Measurements from ENCODE around the gene TSEN54.

- TF ChIP-seq, protein P1, sequence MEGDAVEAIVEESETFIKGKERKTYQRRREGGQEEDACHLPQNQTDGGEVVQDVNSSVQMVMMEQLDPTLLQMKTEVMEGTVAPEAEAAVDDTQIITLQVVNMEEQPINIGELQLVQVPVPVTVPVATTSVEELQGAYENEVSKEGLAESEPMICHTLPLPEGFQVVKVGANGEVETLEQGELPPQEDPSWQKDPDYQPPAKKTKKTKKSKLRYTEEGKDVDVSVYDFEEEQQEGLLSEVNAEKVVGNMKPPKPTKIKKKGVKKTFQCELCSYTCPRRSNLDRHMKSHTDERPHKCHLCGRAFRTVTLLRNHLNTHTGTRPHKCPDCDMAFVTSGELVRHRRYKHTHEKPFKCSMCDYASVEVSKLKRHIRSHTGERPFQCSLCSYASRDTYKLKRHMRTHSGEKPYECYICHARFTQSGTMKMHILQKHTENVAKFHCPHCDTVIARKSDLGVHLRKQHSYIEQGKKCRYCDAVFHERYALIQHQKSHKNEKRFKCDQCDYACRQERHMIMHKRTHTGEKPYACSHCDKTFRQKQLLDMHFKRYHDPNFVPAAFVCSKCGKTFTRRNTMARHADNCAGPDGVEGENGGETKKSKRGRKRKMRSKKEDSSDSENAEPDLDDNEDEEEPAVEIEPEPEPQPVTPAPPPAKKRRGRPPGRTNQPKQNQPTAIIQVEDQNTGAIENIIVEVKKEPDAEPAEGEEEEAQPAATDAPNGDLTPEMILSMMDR (IDR thresholded peaks at IDR 0.05) = no peak
- no peak for TF ChIP-seq POLR2A (IDR thresholded peaks at IDR 0.05)
Measured at GRCh38 chr17:75496005-75496404, 20.3 kb upstream of the TSEN54 start.
